Karpas-422 (cell line): ENCODE data around the gene SLC6A7. TPM values are rescaled to one million over a fixed set of nuclear protein-coding genes. Genes with fewer than 3 reads are reported as not detected.

Experiments
- DNase-seq: peaks from one replicate; pipeline ENCODE4 v3.0.0-alpha.2; 2015
- H2AFZ ChIP-seq: fragments of 200-600 bp; sonication (generic); 2 replicates; pipeline ENCODE4 v1.6.1; 2014; ENCODE audit warnings: antibody characterized with exemption, low read length, mixed read lengths
- H3K27ac ChIP-seq: fragments of 200-600 bp; sonication (generic); 2 replicates; pipeline ENCODE4 v1.5.1; 2014; ENCODE audit warnings: mild to moderate bottlenecking, low read length, moderate library complexity
- H3K27me3 ChIP-seq: fragments of 200-600 bp; sonication (generic); 2 replicates; pipeline ENCODE4 v1.6.1; 2014; ENCODE audit warnings: low read length, mixed read lengths
- H3K36me3 ChIP-seq: fragments of 200-600 bp; sonication (generic); 2 replicates; pipeline ENCODE4 v1.6.1; 2014; ENCODE audit warnings: low read length, mixed read lengths; ENCODE audit not compliant: insufficient read depth
- H3K4me1 ChIP-seq: fragments of 200-600 bp; sonication (generic); 2 replicates; pipeline ENCODE4 v1.6.1; 2014; ENCODE audit warnings: mild to moderate bottlenecking, low read length, mixed read lengths
- H3K4me2 ChIP-seq: fragments of 200-600 bp; sonication (generic); 2 replicates; pipeline ENCODE4 v1.6.1; 2014; ENCODE audit warnings: low read length, low read depth, mild to moderate bottlenecking; ENCODE audit not compliant: poor library complexity, severe bottlenecking
- H3K4me3 ChIP-seq: fragments of 200-600 bp; sonication (generic); 2 replicates; pipeline ENCODE4 v1.5.1; 2014; ENCODE audit warnings: mild to moderate bottlenecking, antibody characterized with exemption, low read length, mixed read lengths
- H3K79me2 ChIP-seq: fragments of 200-600 bp; sonication (generic); 2 replicates; pipeline ENCODE4 v1.6.1; 2014; ENCODE audit warnings: mild to moderate bottlenecking, low read length, mixed read lengths
- H3K9ac ChIP-seq: fragments of 200-600 bp; sonication (generic); 2 replicates; pipeline ENCODE4 v1.6.0; 2014; ENCODE audit warnings: low read length
- H3K9me2 ChIP-seq: fragments of 200-600 bp; sonication (generic), shearing (Covaris generic); replicated peaks from 2 replicates; pipeline ENCODE4 v1.6.0; 2014; ENCODE audit warnings: mild to moderate bottlenecking, low read length, moderate library complexity; ENCODE audit not compliant: insufficient read depth
- H3K9me3 ChIP-seq: fragments of 300-700, 200-600 bp; sonication (generic); 2 replicates; pipeline ENCODE4 v1.6.1; 2014; ENCODE audit warnings: low read length, mixed read lengths
- H4K20me1 ChIP-seq: fragments of 200-600 bp; sonication (generic); 2 replicates; pipeline ENCODE4 v1.6.1; 2014; ENCODE audit warnings: mild to moderate bottlenecking, antibody characterized with exemption, low read length, low read depth; ENCODE audit not compliant: insufficient read depth
- total RNA-seq: library from RNA; depleted of rRNA; stranded (reverse); fragments of >200 nt; shearing (Covaris generic); gene quantifications from 2 replicates; pipeline ENCODE4 v1.2.3, GENCODE V29; 2014; ENCODE audit warnings: low replicate concordance

Gene SLC6A7
- total RNA-seq, 1 experiment from 2014 or later = not detected

DNA sequence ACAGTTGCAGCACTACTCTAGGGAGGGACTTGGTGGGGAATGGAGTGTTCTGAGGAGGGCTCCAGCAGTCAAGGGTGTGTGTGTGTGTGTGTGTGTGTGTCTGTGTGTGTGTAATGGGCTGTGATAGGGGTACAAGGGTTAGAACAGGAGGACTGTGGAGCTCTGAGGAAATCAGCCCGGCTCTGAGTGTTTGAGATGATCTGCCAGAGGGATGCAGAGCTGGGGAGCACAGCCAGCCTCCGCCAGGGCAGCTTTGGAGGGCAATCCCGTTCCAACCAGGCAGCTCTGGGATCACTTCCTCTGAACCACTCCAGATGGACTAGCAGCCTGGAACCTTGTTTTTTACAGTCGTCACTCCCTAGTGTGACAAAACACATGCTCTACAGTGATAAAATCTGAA is 3.0 kb upstream of the SLC6A7 start:
- Histone ChIP-seq H3K9me2 (no peaks in the 10 kb centered on the region), H4K20me1 (no peaks in the 10 kb centered on the region), H3K9me3 (no peaks in the 10 kb centered on the region), H3K4me2 (no peak overlapping the region), H2AFZ (no peak overlapping the region), H3K4me1 (no peaks in the 10 kb centered on the region), H3K27ac (no peak overlapping the region), H3K9ac (no peak overlapping the region), H3K79me2 (no peaks in the 10 kb centered on the region), H3K4me3 (no peak overlapping the region), H3K27me3 (no peaks in the 10 kb centered on the region), H3K36me3 (no peaks in the 10 kb centered on the region)
- DNase-seq = no peak

GRCh38 chr5:150188146-150188842 is 1.6 kb upstream of the SLC6A7 start:
- Histone ChIP-seq H3K4me2 (no peak overlapping the region), H4K20me1 (no peaks in the 10 kb centered on the region), H3K27me3 (no peaks in the 10 kb centered on the region)

GRCh38 chr5:150189326-150189725 is 536 bp upstream of the SLC6A7 start:
- Histone ChIP-seq H3K4me2 (no peak overlapping the region), H3K79me2 (no peaks in the 10 kb centered on the region), H3K9me2 (no peaks in the 10 kb centered on the region), H3K27me3 (no peaks in the 10 kb centered on the region), H3K27ac (no peak overlapping the region), H3K4me1 (no peaks in the 10 kb centered on the region), H4K20me1 (no peaks in the 10 kb centered on the region), H3K4me3 (no peak overlapping the region), H2AFZ (no peak overlapping the region), H3K36me3 (no peaks in the 10 kb centered on the region), H3K9me3 (no peaks in the 10 kb centered on the region), H3K9ac (no peak overlapping the region)
- DNase-seq = no peak

More at GRCh38 chr5:150188146-150188842, 1.6 kb upstream of the SLC6A7 start:
- H3K27ac ChIP-seq = no peak overlapping the region
- H3K36me3 ChIP-seq = no peaks in the 10 kb centered on the region
- no peak overlapping the region for H2AFZ ChIP-seq
- H3K79me2 ChIP-seq = no peaks in the 10 kb centered on the region
- no peaks in the 10 kb centered on the region for H3K4me1 ChIP-seq
- H3K4me3 ChIP-seq = no peak overlapping the region
- no peak overlapping the region for H3K9ac ChIP-seq
- DNase-seq = no peak
- H3K9me2 ChIP-seq = no peaks in the 10 kb centered on the region
- H3K9me3 ChIP-seq = no peaks in the 10 kb centered on the region

DNA sequence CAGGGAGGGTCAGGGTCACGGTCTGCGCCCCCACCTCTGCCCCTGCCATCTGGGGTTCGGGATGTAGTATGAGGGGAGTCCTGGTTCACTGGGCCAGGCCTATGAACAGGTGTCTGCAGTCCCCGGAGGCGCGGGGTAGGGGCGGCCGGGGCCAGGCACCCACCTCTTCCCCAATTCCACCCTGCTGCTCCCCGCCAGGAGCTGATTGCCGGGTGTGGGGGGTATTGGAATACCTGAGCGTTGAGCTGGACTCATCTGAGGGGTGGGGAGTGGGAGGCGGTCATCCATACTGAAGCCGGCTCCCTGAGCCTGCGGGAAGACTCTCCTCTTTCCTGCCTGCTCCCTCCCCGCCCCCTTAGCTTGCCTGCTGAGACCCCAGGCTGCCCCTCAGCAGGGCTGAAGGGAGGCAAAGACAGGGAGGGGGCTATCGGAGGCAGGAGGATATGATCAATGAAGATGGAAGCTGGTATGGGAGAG is 679 bp downstream of the SLC6A7 start:
- Histone ChIP-seq H3K9ac (no peak overlapping the region), H3K4me2 (no peak overlapping the region), H3K9me3 (no peaks in the 10 kb centered on the region), H4K20me1 (no peaks in the 10 kb centered on the region), H3K27me3 (no peaks in the 10 kb centered on the region), H3K4me3 (no peak overlapping the region), H2AFZ (no peak overlapping the region), H3K36me3 (no peaks in the 10 kb centered on the region), H3K79me2 (no peaks in the 10 kb centered on the region), H3K4me1 (no peaks in the 10 kb centered on the region), H3K9me2 (no peaks in the 10 kb centered on the region), H3K27ac (no peak overlapping the region)
- no peak for DNase-seq

DNA sequence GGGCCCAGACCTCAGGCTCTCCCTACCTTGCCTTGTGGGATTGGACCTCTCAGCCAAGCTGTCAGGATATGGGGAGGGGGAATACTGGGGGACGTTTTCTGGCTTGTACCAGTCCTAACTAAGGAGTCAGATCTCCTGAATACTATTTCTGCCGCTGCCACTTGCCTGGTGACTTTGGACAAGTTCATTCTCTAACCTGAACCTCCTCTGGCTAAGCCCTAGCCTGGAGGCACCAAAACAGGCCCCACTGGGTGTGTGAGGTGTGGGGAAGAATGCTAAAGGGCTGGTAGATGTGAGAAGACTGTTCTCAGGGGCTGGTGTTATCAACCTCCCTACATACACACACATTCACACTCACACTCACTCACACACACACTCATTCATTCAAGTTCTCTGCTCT is 1.1 kb downstream of the SLC6A7 start:
- no peaks in the 10 kb centered on the region for H3K4me1 ChIP-seq
- H4K20me1 ChIP-seq = no peaks in the 10 kb centered on the region
- no peak overlapping the region for H3K27ac ChIP-seq
- H3K36me3 ChIP-seq = no peaks in the 10 kb centered on the region
- no peak for DNase-seq
- H3K4me3 ChIP-seq = no peak overlapping the region
- H2AFZ ChIP-seq = no peak overlapping the region
- H3K9me2 ChIP-seq = no peaks in the 10 kb centered on the region
- H3K27me3 ChIP-seq = no peaks in the 10 kb centered on the region
- H3K9ac ChIP-seq = no peak overlapping the region
- H3K4me2 ChIP-seq = no peak overlapping the region
- no peaks in the 10 kb centered on the region for H3K79me2 ChIP-seq
- H3K9me3 ChIP-seq = no peaks in the 10 kb centered on the region

- Histone ChIP-seq H3K27me3 (no peaks in the 10 kb centered on the region), H3K36me3 (no peaks in the 10 kb centered on the region), H3K4me2 (no peak overlapping the region), H3K27ac (no peak overlapping the region), H3K79me2 (no peaks in the 10 kb centered on the region), H3K9ac (no peak overlapping the region), H3K4me3 (no peak overlapping the region), H3K9me2 (no peaks in the 10 kb centered on the region), H3K4me1 (no peaks in the 10 kb centered on the region), H2AFZ (no peak overlapping the region), H3K9me3 (no peaks in the 10 kb centered on the region), H4K20me1 (no peaks in the 10 kb centered on the region)
- DNase-seq = no peak
Observed at GRCh38 chr5:150192462-150192861, 2.6 kb downstream of the SLC6A7 start.

GRCh38 chr5:150195736-150196485 is 6.0 kb downstream of the SLC6A7 start:
- no peaks in the 10 kb centered on the region for H3K36me3 ChIP-seq
- H3K9me3 ChIP-seq = no peaks in the 10 kb centered on the region
- H3K27me3 ChIP-seq = no peaks in the 10 kb centered on the region
- no peak overlapping the region for H3K27ac ChIP-seq
- DNase-seq = no peak
- H3K9me2 ChIP-seq = no peaks in the 10 kb centered on the region
- H3K4me3 ChIP-seq = no peak overlapping the region
- H2AFZ ChIP-seq = no peak overlapping the region
- H3K79me2 ChIP-seq = no peaks in the 10 kb centered on the region
- no peak overlapping the region for H3K9ac ChIP-seq
- H4K20me1 ChIP-seq = no peaks in the 10 kb centered on the region
- no peaks in the 10 kb centered on the region for H3K4me1 ChIP-seq
- H3K4me2 ChIP-seq = no peak overlapping the region

GRCh38 chr5:150196514-150196913 is 6.7 kb downstream of the SLC6A7 start:
- no peaks in the 10 kb centered on the region for H4K20me1 ChIP-seq
- H3K27ac ChIP-seq = no peak overlapping the region
- H3K4me2 ChIP-seq = no peak overlapping the region
- no peaks in the 10 kb centered on the region for H3K36me3 ChIP-seq
- no peaks in the 10 kb centered on the region for H3K4me1 ChIP-seq
- no peaks in the 10 kb centered on the region for H3K79me2 ChIP-seq
- no peak overlapping the region for H3K4me3 ChIP-seq
- no peak overlapping the region for H3K9ac ChIP-seq
- DNase-seq = no peak
- H2AFZ ChIP-seq = no peak overlapping the region
- no peaks in the 10 kb centered on the region for H3K27me3 ChIP-seq
- no peaks in the 10 kb centered on the region for H3K9me2 ChIP-seq
- H3K9me3 ChIP-seq = no peaks in the 10 kb centered on the region
